PC-3 (cell line): ENCODE measurements around the gene DNLZ. TPM values are rescaled to one million over a fixed set of nuclear protein-coding genes. Genes with fewer than 3 reads are reported as not detected.

ENCODE experiments used
- ATAC-seq: fragments of 200-7000 bp; cut with Tn5 transposase; 2 replicates; pipeline ENCODE4 v1.9.1; 2020; ENCODE audit warnings: mild to moderate bottlenecking, moderate library complexity
- BruUV-seq: library from RNA; stranded (reverse); fragments of 400-500 nt; replicated peaks from 2 replicates; lab custom pipeline; 2021; lab: Mats Ljungman, UMichigan
- CTCF ChIA-PET: fragments of 300-600 bp; sonication (Branson Sonifier 250); formaldehyde crosslinking; loops from one replicate; lab custom pipeline; 2022; ENCODE audit warnings: antibody characterized with exemption; lab: Charles Lee
- POLR2A ChIA-PET: fragments of 300-600 bp; sonication (Branson Sonifier 250); formaldehyde crosslinking; loops from one replicate; lab custom pipeline; 2022; ENCODE audit warnings: antibody characterized with exemption; ENCODE audit not compliant: unreplicated experiment; lab: Charles Lee
- DNase-seq: peaks from one replicate; pipeline ENCODE4 v3.0.0-alpha.2; 2015
- H2AFZ ChIP-seq: fragments of 300-600 bp; sonication (generic); 2 replicates; pipeline ENCODE4 v1.6.0; 2016; ENCODE audit warnings: antibody characterized with exemption, low read length
- H3F3A ChIP-seq: fragments of 300-600 bp; sonication (generic); one replicate; pipeline ENCODE4 v1.6.0; 2017; ENCODE audit warnings: antibody characterized with exemption, low read length, control low read depth, mild to moderate bottlenecking; ENCODE audit not compliant: unreplicated experiment
- H3K27ac ChIP-seq: fragments of 300-600 bp; sonication (generic); 2 replicates; pipeline ENCODE4 v1.5.1; 2016; ENCODE audit warnings: mild to moderate bottlenecking, low read length
- H3K27me3 ChIP-seq: fragments of 300-600 bp; sonication (generic); 2 replicates; pipeline ENCODE4 v1.6.1; 2016; ENCODE audit warnings: low read length, mixed read lengths
- H3K36me3 ChIP-seq: fragments of 300-600 bp; sonication (generic); 2 replicates; pipeline ENCODE4 v1.6.1; 2016; ENCODE audit warnings: low read depth, mixed run types, low read length, mixed read lengths
- H3K4me1 ChIP-seq: fragments of 300-600 bp; sonication (generic); 2 replicates; pipeline ENCODE4 v1.5.1; 2016; ENCODE audit warnings: low read length; ENCODE audit not compliant: insufficient read depth
- H3K4me2 ChIP-seq: fragments of 300-600 bp; sonication (generic); 2 replicates; pipeline ENCODE4 v1.6.0; 2016; ENCODE audit warnings: low read length
- H3K4me3 ChIP-seq: fragments of 300-600 bp; sonication (generic); 2 replicates; pipeline ENCODE4 v1.5.1; 2016; ENCODE audit warnings: mild to moderate bottlenecking, low read length, mixed read lengths
- H3K79me2 ChIP-seq: fragments of 300-600 bp; sonication (generic); 2 replicates; pipeline ENCODE4 v1.6.1; 2017; ENCODE audit warnings: low read length, mixed read lengths
- H3K9ac ChIP-seq: fragments of 300-600 bp; sonication (generic); 2 replicates; pipeline ENCODE4 v1.6.0; 2016; ENCODE audit warnings: mild to moderate bottlenecking, low read length
- H3K9me2 ChIP-seq: fragments of 300-600 bp; sonication (generic); replicated peaks from 2 replicates; pipeline ENCODE4 v1.6.1; 2016; ENCODE audit warnings: mixed run types, low read length, mixed read lengths
- H3K9me3 ChIP-seq: fragments of 300-600 bp; sonication (generic); 2 replicates; pipeline ENCODE4 v1.6.1; 2016; ENCODE audit warnings: low read length, mixed read lengths
- H4K20me1 ChIP-seq: fragments of 300-600 bp; sonication (generic); 2 replicates; pipeline ENCODE4 v1.6.1; 2016; ENCODE audit warnings: low read length, mixed read lengths
- EZH2 ChIP-seq: fragments of 300-600 bp; sonication (generic); IDR thresholded peaks from one replicate; pipeline ENCODE4 v1.6.1; 2017; ENCODE audit warnings: antibody characterized with exemption, mild to moderate bottlenecking, low read length; ENCODE audit not compliant: unreplicated experiment
- EZH2phosphoT487 ChIP-seq: fragments of 300-600 bp; sonication (generic); IDR thresholded peaks from 2 replicates; pipeline ENCODE4 v1.6.1; 2018; ENCODE audit warnings: mild to moderate bottlenecking, antibody characterized with exemption, low read length, borderline replicate concordance
- intact Hi-C: fragments of 100-400 bp; cut with micrococcal nuclease; formaldehyde crosslinking; loops from 2 replicates; pipeline ENCODE4 v1.9.0; 2023
- total RNA-seq: library from RNA; depleted of rRNA; stranded (reverse); fragments of >200 nt; gene quantifications from 2 replicates; pipeline ENCODE4 v1.2.3, GENCODE V29; 2014
- TF ChIP-seq, protein P1 (sequence below): fragments of 300-600 bp; sonication (generic); conservative IDR thresholded peaks from 2 replicates; pipeline ENCODE4 v1.5.1; 2017; ENCODE audit warnings: antibody characterized with exemption, low read depth, mild to moderate bottlenecking, low read length

DNLZ gene
- total RNA-seq, 1 experiment from 2014 or later, result 51.4 TPM

- Histone ChIP-seq H3K79me2 (no peaks in the 10 kb centered on the region), H3K9me2 (no peaks in the 10 kb centered on the region), H2AFZ (no peak overlapping the region), H3K4me2 (no peak overlapping the region), H3K4me1 (no peaks in the 10 kb centered on the region), H3K4me3 (no peak overlapping the region), H3K27ac (no peak overlapping the region), H3K9me3 (no peaks in the 10 kb centered on the region), H4K20me1 (no peaks in the 10 kb centered on the region), H3F3A (no peaks in the 10 kb centered on the region), H3K9ac (no peak overlapping the region), H3K36me3 (peaks cover 5% of the 10 kb centered on the region; the same call in 1 of the 2 replicates), H3K27me3 (no peaks in the 10 kb centered on the region)
- CTCF ChIA-PET, result no interaction called here
- DNase-seq (no peak), ATAC-seq (no peak)
- TF ChIP-seq, protein P1, sequence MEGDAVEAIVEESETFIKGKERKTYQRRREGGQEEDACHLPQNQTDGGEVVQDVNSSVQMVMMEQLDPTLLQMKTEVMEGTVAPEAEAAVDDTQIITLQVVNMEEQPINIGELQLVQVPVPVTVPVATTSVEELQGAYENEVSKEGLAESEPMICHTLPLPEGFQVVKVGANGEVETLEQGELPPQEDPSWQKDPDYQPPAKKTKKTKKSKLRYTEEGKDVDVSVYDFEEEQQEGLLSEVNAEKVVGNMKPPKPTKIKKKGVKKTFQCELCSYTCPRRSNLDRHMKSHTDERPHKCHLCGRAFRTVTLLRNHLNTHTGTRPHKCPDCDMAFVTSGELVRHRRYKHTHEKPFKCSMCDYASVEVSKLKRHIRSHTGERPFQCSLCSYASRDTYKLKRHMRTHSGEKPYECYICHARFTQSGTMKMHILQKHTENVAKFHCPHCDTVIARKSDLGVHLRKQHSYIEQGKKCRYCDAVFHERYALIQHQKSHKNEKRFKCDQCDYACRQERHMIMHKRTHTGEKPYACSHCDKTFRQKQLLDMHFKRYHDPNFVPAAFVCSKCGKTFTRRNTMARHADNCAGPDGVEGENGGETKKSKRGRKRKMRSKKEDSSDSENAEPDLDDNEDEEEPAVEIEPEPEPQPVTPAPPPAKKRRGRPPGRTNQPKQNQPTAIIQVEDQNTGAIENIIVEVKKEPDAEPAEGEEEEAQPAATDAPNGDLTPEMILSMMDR, result no peak
- TF ChIP-seq EZH2, result no peak
- no peak for TF ChIP-seq EZH2phosphoT487
- intact Hi-C loops, result no loop called here
- BruUV-seq, result no TSS peak
- POLR2A ChIA-PET, result no interaction called here
Observed at GRCh38 chr9:136381311-136381710, 17.8 kb upstream of the DNLZ start.

- no peak overlapping the region for H3K4me3 ChIP-seq
- TF ChIP-seq EZH2 (no peak), EZH2phosphoT487 (no peak)
- TF ChIP-seq, protein P1, result no peak
- no peaks in the 10 kb centered on the region for H3K36me3 ChIP-seq
- H3K4me2 ChIP-seq, result no peak overlapping the region
- H3K27ac ChIP-seq, result no peak overlapping the region
- DNase-seq (no peak), ATAC-seq (no peak)
- POLR2A ChIA-PET, result no interaction called here
- no peak overlapping the region for H3K9ac ChIP-seq
- H3K27me3 ChIP-seq, result no peaks in the 10 kb centered on the region
- H3K9me3 ChIP-seq, result no peaks in the 10 kb centered on the region
- no TSS peak for BruUV-seq
- no peaks in the 10 kb centered on the region for H3K79me2 ChIP-seq
- H3F3A ChIP-seq, result no peaks in the 10 kb centered on the region
- no peak overlapping the region for H2AFZ ChIP-seq
- intact Hi-C loops, result no loop called here
- no peaks in the 10 kb centered on the region for H4K20me1 ChIP-seq
- no peaks in the 10 kb centered on the region for H3K9me2 ChIP-seq
- H3K4me1 ChIP-seq, result no peaks in the 10 kb centered on the region
- CTCF ChIA-PET, result no interaction called here
Observed at GRCh38 chr9:136380381-136380780, 16.8 kb upstream of the DNLZ start.

- CTCF ChIA-PET, result no interaction called here
- Histone ChIP-seq H3K36me3 (no peaks in the 10 kb centered on the region), H3K79me2 (no peaks in the 10 kb centered on the region), H3K9ac (no peak overlapping the region), H4K20me1 (no peaks in the 10 kb centered on the region), H3F3A (no peaks in the 10 kb centered on the region), H3K9me3 (no peaks in the 10 kb centered on the region), H3K4me2 (no peak overlapping the region), H3K27me3 (no peaks in the 10 kb centered on the region), H3K4me3 (no peak overlapping the region), H2AFZ (no peak overlapping the region), H3K27ac (no peak overlapping the region), H3K4me1 (no peaks in the 10 kb centered on the region), H3K9me2 (no peaks in the 10 kb centered on the region)
- no TSS peak for BruUV-seq
- POLR2A ChIA-PET, result interaction anchor here (0.5 kb wide), 1 partner anchor 104 kb away, joined by 3 read pairs; no protein-coding TSS in a partner anchor
- no peak for TF ChIP-seq EZH2phosphoT487
- no peak for TF ChIP-seq EZH2
- TF ChIP-seq, protein P1, result no peak
- intact Hi-C loops, result no loop called here
- DNase-seq (no peak), ATAC-seq (no peak)
Observed at GRCh38 chr9:136379891-136380290, 16.3 kb upstream of the DNLZ start.
